Ovary (tissue), 3 donors: ENCODE data around the gene CEP112.

Experiments used
- EP300 ChIP-seq: sonication (generic); formaldehyde crosslinking; IDR thresholded peaks from one replicate; pipeline ENCODE4 v1.6.1; 2017; ENCODE audit warnings: antibody characterized with exemption
- POLR2A ChIP-seq: fragments of 450-650 bp; IDR thresholded peaks from one replicate; pipeline ENCODE4 v1.6.1; 2017; ENCODE audit warnings: antibody characterized with exemption, mild to moderate bottlenecking, moderate library complexity
- TF ChIP-seq, protein P1 (sequence below), 3 donors: fragments of 450-650 bp in 2 of 3; fragments of 200-600 bp in 1 of 3; IDR thresholded peaks; one replicate each; pipeline versions ENCODE4 v1.5.1 to v1.8.0; 2016 to 2022; ENCODE audit warnings: antibody characterized with exemption in 3 of 3, mild to moderate bottlenecking in 1 of 3
- donor health status: DM: no; HTN: no; CAD: no.

DNA sequence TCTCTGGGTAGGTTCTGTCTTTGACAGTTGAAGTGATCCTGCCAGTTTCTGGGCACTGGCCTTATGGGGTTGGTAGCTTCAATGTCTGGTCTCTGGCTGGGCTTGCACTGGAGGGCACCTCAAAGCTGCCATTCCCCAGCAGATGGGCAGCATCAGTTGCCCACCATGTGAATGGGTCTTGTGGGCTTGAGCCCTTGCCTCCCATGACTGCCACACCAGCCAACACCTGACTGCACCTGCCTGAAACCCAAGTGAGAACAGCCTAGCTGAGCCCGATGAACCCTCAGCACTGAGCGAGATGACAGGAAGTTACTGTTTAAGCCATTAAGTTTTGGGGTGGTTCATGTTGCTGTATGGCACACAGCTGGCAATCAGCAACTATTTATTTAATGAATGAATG, 561.4 kb downstream of the CEP112 start:
- TF ChIP-seq, protein P1, sequence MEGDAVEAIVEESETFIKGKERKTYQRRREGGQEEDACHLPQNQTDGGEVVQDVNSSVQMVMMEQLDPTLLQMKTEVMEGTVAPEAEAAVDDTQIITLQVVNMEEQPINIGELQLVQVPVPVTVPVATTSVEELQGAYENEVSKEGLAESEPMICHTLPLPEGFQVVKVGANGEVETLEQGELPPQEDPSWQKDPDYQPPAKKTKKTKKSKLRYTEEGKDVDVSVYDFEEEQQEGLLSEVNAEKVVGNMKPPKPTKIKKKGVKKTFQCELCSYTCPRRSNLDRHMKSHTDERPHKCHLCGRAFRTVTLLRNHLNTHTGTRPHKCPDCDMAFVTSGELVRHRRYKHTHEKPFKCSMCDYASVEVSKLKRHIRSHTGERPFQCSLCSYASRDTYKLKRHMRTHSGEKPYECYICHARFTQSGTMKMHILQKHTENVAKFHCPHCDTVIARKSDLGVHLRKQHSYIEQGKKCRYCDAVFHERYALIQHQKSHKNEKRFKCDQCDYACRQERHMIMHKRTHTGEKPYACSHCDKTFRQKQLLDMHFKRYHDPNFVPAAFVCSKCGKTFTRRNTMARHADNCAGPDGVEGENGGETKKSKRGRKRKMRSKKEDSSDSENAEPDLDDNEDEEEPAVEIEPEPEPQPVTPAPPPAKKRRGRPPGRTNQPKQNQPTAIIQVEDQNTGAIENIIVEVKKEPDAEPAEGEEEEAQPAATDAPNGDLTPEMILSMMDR (IDR thresholded peaks at IDR 0.05), result no peak
- no peak for TF ChIP-seq POLR2A
- TF ChIP-seq EP300, result no peak
